Muscle of leg (tissue), 11 donors: ENCODE measurements around the gene IRF7. TPM values are rescaled to one million over a fixed set of nuclear protein-coding genes. Genes with fewer than 3 reads are reported as not detected.
"Not testable (repeated sequence)": the region's sequence is repeated elsewhere in the genome, so short reads cannot be mapped to it uniquely, and the experiment has no call there.

Source experiments
- DNase-seq: peaks from one replicate; pipeline ENCODE4 v3.0.0; 2013
- H3K27ac ChIP-seq: one replicate; pipeline ENCODE4 v1.5.1; 2013; ENCODE audit warnings: mild to moderate bottlenecking, low read length, control low read depth
- H3K27me3 ChIP-seq: one replicate; pipeline ENCODE4 v1.6.1; 2013; ENCODE audit warnings: low read length; ENCODE audit not compliant: control insufficient read depth, insufficient read depth
- H3K36me3 ChIP-seq: one replicate; pipeline ENCODE4 v1.6.1; 2013; ENCODE audit warnings: low read length; ENCODE audit not compliant: control insufficient read depth, insufficient read depth
- H3K4me1 ChIP-seq: one replicate; pipeline ENCODE4 v1.6.1; 2013; ENCODE audit warnings: low read length; ENCODE audit not compliant: control insufficient read depth, insufficient read depth
- H3K4me3 ChIP-seq: one replicate; pipeline ENCODE4 v1.5.1; 2013; ENCODE audit warnings: low read length, control low read depth
- H3K9me3 ChIP-seq: replicated peaks from 2 replicates; pipeline ENCODE4 v1.6.1; 2013; ENCODE audit warnings: low read depth, low read length; ENCODE audit not compliant: control insufficient read depth
- WGBS: methylation state at CpG from one replicate; pipeline ENCODE4 v1.1.5; 2013; ENCODE audit warnings: missing lambda C conversion rate; ENCODE audit not compliant: insufficient coverage; 5-methylcytosine and 5-hydroxymethylcytosine counted together
- polyA plus RNA-seq, 8 donors: library from polyadenylated mRNA; unstranded; fragments of 120-200 nt; gene quantifications; one replicate each; pipeline versions ENCODE4 v1.2.1 to v1.2.3, GENCODE V29; 2013; ENCODE audit warnings: inconsistent platforms in 1 of 8, low replicate concordance in 1 of 8; ENCODE audit not compliant: insufficient read length in 8 of 8, insufficient read depth in 1 of 8
- total RNA-seq: library from RNA; stranded (reverse); fragments of 120-200 nt; gene quantifications from one replicate; pipeline ENCODE4 v1.2.4, GENCODE V29; 2013

The IRF7 gene
- total and polyA plus RNA-seq, 9 donors: 7.8 to 14.7 (median 9.6) TPM

- 45% methylated on average over 8 of the region's 14 CpGs for WGBS
- Histone ChIP-seq H3K4me1 (peaks cover 37% of the 10 kb centered on the region), H3K27me3 (peaks cover 22% of the 10 kb centered on the region)
- H3K36me3 ChIP-seq, H3K9me3 ChIP-seq, H3K4me3 ChIP-seq, H3K27ac ChIP-seq: not testable (repeated sequence)
- peak; percentile 19 for DNase-seq
These were observed 41.6 kb downstream of the IRF7 start for GRCh38 chr11:574031-574570.

- Histone ChIP-seq H3K36me3 (peaks cover 2% of the 10 kb centered on the region), H3K27me3 (peaks cover 22% of the 10 kb centered on the region), H3K4me1 (peaks cover 32% of the 10 kb centered on the region), H3K27ac (no peak overlapping the region), H3K9me3 (no peaks in the 10 kb centered on the region), H3K4me3 (no peak overlapping the region)
- WGBS: 89% methylated on average over 11 of the region's 16 CpGs
- DNase-seq: no peak
These were observed 42.5 kb downstream of the IRF7 start for GRCh38 chr11:573146-573759.

GRCh38 chr11:571802-572185 lies 44.0 kb downstream of the IRF7 start:
- DNase-seq: no peak
- no peak overlapping the region for H3K4me3 ChIP-seq
- no peaks in the 10 kb centered on the region for H3K9me3 ChIP-seq
- no peaks in the 10 kb centered on the region for H3K36me3 ChIP-seq
- WGBS: 66% methylated on average over 6 of the region's 8 CpGs
- H3K4me1 ChIP-seq: peaks cover 28% of the 10 kb centered on the region
- H3K27ac ChIP-seq: no peak overlapping the region
- peaks cover 22% of the 10 kb centered on the region for H3K27me3 ChIP-seq

- peaks cover 9% of the 10 kb centered on the region for H3K27me3 ChIP-seq
- peak overlapping the region; percentile 65 for H3K27ac ChIP-seq
- H3K4me1 ChIP-seq: peaks cover 22% of the 10 kb centered on the region
- 31% methylated on average over 36 of the region's 36 CpGs for WGBS
- no peaks in the 10 kb centered on the region for H3K9me3 ChIP-seq
- H3K4me3 ChIP-seq: peak overlapping the region; percentile 55
- DNase-seq: peak; percentile 40
- no peaks in the 10 kb centered on the region for H3K36me3 ChIP-seq
These were observed 46.4 kb downstream of the IRF7 start for GRCh38 chr11:569158-569885.

- peak overlapping the region; percentile 65 for H3K27ac ChIP-seq
- H3K36me3 ChIP-seq: no peaks in the 10 kb centered on the region
- no peaks in the 10 kb centered on the region for H3K9me3 ChIP-seq
- peaks cover 6% of the 10 kb centered on the region for H3K27me3 ChIP-seq
- peak; percentile 98 for DNase-seq
- H3K4me1 ChIP-seq: peaks cover 21% of the 10 kb centered on the region
- under 1% methylated on average over 123 of the region's 123 CpGs for WGBS
- peak overlapping the region; percentile 55 for H3K4me3 ChIP-seq
These were observed 47.2 kb downstream of the IRF7 start for GRCh38 chr11:568306-569157.

- Histone ChIP-seq H3K9me3 (no peaks in the 10 kb centered on the region), H3K27me3 (no peaks in the 10 kb centered on the region), H3K27ac (peak overlapping the region; percentile 72), H3K4me3 (peak overlapping the region; percentile 51), H3K36me3 (no peaks in the 10 kb centered on the region), H3K4me1 (peaks cover 21% of the 10 kb centered on the region)
- DNase-seq: no peak
- 13% methylated on average over 33 of the region's 41 CpGs for WGBS
These were observed 48.0 kb downstream of the IRF7 start for GRCh38 chr11:567629-568292.

- DNase-seq: peak; percentile 33
- H3K4me1 ChIP-seq: peaks cover 21% of the 10 kb centered on the region
- WGBS: 87% methylated on average over 18 of the region's 18 CpGs
- no peaks in the 10 kb centered on the region for H3K36me3 ChIP-seq
- peak overlapping the region; percentile 51 for H3K4me3 ChIP-seq
- no peaks in the 10 kb centered on the region for H3K9me3 ChIP-seq
- peaks cover 1% of the 10 kb centered on the region for H3K27me3 ChIP-seq
- peak overlapping the region; percentile 72 for H3K27ac ChIP-seq
These were observed 48.6 kb downstream of the IRF7 start for GRCh38 chr11:567011-567628.

GRCh38 chr11:565921-566509 lies 49.7 kb downstream of the IRF7 start:
- Histone ChIP-seq H3K4me1 (peaks cover 29% of the 10 kb centered on the region), H3K9me3 (no peaks in the 10 kb centered on the region), H3K4me3 (no peak overlapping the region), H3K27ac (no peak overlapping the region), H3K27me3 (peaks cover 7% of the 10 kb centered on the region), H3K36me3 (no peaks in the 10 kb centered on the region)
- 75% methylated on average over 12 of the region's 12 CpGs for WGBS
- DNase-seq: no peak
